EL (cell line): ENCODE measurements around the gene BCR.
"Not testable (repeated sequence)": the region's sequence is repeated elsewhere in the genome, so short reads cannot be mapped to it uniquely, and the experiment has no call there.

Experiments
- DNase-seq: peaks from one replicate; pipeline ENCODE4 v3.0.0-alpha.2; 2016

The BCR gene

DNA sequence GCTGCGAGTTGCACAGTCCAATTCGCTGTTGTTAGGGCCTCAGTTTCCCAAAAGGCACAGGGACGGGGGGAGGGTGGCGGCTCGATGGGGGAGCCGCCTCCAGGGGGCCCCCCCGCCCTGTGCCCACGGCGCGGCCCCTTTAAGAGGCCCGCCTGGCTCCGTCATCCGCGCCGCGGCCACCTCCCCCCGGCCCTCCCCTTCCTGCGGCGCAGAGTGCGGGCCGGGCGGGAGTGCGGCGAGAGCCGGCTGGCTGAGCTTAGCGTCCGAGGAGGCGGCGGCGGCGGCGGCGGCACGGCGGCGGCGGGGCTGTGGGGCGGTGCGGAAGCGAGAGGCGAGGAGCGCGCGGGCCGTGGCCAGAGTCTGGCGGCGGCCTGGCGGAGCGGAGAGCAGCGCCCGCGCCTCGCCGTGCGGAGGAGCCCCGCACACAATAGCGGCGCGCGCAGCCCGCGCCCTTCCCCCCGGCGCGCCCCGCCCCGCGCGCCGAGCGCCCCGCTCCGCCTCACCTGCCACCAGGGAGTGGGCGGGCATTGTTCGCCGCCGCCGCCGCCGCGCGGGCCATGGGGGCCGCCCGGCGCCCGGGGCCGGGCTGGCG is at the start of gene BCR:
Gene BCR (plus strand): TSS at position 209 of the 592 bp plus-strand sequence. CDS start 452 bp downstream, outside the sequence.
- peak; percentile 68 for DNase-seq

- DNase-seq = no peak
These were observed 49.6 kb upstream of the BCR start for GRCh38 chr22:23130697-23131096.

- DNase-seq = no peak
These were observed 48.4 kb upstream of the BCR start for GRCh38 chr22:23131931-23132330.

GRCh38 chr22:23132376-23133091 is 47.8 kb upstream of the BCR start:
- no peak for DNase-seq

DNA sequence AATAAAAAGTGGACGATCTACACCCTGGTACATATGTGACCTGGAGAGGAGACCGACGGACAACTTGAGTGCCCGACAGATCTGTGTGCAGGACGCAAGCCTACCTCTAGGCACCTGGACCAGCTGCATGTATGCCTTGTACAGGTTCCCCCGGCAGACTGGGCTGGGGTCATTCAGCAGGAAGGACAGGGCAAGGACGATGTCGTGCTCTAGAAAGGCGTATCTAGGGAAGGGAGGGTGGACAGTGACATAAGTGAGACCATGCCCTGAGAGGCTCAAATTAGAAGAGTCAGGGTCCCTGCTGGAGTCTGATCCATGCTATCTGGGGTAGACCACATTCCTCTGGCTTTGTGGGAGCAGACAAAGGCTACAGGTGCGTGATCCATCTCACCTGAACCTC is 46.4 kb upstream of the BCR start:
- DNase-seq = no peak

- DNase-seq = not testable (repeated sequence)
These were observed 43.3 kb upstream of the BCR start for GRCh38 chr22:23136991-23137390.

DNA sequence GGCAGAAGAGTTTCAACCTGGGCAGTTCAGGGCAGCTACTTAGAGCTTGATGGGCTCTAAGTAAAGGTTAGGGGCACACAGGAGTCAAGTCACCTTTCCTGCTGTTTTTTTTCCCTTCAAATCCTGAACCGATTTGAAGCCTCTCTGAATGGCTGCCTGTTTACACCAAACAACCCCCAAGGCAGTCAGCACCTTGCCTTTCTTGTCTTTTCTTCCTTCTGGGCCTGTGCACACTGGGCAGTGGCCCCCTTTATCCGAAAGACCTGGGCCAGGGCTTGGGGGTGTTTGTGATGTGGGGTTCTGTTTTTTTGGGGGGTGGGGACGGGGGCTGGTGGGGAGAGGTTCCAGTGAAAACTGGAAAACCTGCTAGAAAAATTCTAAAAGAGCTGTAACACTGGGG is 42.8 kb upstream of the BCR start:
- no peak for DNase-seq

- peak; percentile 40 for DNase-seq
These were observed 42.3 kb upstream of the BCR start for GRCh38 chr22:23137905-23138561.

GRCh38 chr22:23138584-23139435 is 41.5 kb upstream of the BCR start:
- no peak for DNase-seq

- DNase-seq = no peak
These were observed 39.9 kb upstream of the BCR start for GRCh38 chr22:23140385-23140784.

DNA sequence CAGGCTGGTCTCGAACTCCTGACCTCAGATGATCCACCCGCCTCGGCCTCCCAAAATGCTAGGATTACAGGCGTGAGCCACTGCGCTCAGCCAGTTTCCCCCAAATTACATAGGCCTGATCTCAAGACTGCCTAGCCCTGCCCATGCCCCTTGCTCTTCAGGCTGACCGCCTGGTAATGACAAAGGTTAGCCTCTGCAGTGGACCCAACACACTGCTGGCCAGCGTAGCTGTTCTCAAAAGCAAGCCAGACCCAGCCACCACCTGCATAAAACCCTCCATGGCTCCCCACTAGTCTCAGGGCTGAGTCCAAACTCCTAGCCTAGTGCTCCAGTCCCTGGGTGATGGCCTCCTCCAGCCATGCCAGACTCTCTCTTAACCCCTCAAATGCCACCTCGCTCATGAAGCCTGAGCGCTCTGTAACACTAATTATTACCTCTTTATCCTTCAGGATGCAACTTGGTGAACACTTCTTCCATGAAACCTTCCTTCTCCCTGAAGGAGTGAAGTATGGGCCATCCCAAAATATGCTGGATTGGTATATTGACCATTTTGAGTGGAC is 37.7 kb upstream of the BCR start:
- DNase-seq = no peak

DNA sequence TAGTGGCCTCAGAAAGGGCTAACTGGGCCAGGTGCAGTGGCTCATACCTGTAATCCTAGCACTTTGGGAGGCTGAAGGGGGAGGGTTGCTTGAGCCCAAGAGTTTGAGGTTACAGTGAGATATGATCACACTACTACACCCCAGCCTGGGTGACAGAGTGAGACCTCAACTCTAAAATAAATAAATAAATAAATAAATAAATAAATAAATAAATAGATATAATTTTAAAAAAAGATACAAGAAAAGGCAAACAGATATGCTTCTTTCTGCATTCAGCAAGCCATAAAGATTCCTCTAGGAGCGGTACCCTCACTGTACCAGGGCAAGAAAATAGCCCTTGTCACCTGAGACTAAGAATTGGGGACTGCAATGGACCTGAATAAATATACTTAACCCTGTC is 37.2 kb upstream of the BCR start:
- no peak for DNase-seq

DNA sequence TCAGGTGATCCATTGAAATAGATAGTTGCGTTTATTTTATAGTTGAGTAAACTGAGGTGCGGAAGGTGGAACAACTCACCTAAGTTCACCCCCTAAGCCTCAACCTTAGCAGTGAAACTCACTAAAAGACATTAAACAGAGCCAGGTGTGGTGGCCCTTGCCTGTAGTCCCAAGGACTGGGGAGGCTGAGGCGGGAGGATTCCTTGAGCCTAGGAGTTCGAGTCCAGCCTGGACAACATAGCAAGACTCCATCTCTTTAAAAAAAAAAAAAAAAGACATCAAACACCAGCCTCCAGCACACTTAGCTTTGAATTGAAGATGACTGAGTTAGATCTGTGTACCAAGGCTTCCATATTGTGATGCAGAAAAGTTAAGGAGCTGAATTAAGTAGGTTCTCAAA is 35.9 kb upstream of the BCR start:
- DNase-seq = no peak

- DNase-seq = peak; percentile 100
These were observed 35.1 kb upstream of the BCR start, which contains the start of gene RAB36 for GRCh38 chr22:23144932-23145877. RAB36 (plus strand) TSS chr22:23145477; CDS start chr22:23146617, 1,140 bp downstream.

- no peak for DNase-seq
These were observed 34.3 kb upstream of the BCR start for GRCh38 chr22:23145878-23146470.

GRCh38 chr22:23146478-23147205 is 33.7 kb upstream of the BCR start:
- peak; percentile 24 for DNase-seq

- DNase-seq = no peak
These were observed 32.5 kb upstream of the BCR start for GRCh38 chr22:23147617-23148387.

- no peak for DNase-seq
These were observed 30.5 kb upstream of the BCR start for GRCh38 chr22:23149743-23150238.

GRCh38 chr22:23150762-23151161 is 29.5 kb upstream of the BCR start:
- no peak for DNase-seq
